GM12878 (cell line): ENCODE results near the gene CLDN16.

Source experiments
- KDM1A ChIP-seq: fragments of 200-600 bp; sonication (generic); IDR thresholded peaks from 2 replicates; pipeline ENCODE4 v1.6.1; 2016; ENCODE audit warnings: borderline replicate concordance
- REST ChIP-seq: IDR thresholded peaks from 2 replicates; pipeline ENCODE4 v1.6.1; 2012; ENCODE audit warnings: mild to moderate bottlenecking, low read depth, low read length
- SRF ChIP-seq, 2 experiments: IDR thresholded peaks; 2 replicates each; pipeline ENCODE4 v1.6.1; 2011; ENCODE audit warnings: low read depth in 2 of 2, low read length in 2 of 2, mild to moderate bottlenecking in 1 of 2, moderate library complexity in 1 of 2
- TAF1 ChIP-seq: IDR thresholded peaks from 2 replicates; pipeline ENCODE4 v1.6.1; 2011; ENCODE audit warnings: mild to moderate bottlenecking, low read depth, low read length, borderline replicate concordance
- TF ChIP-seq, protein P1 (sequence below), 3 experiments: IDR thresholded peaks in 2 of 3; conservative IDR thresholded peaks in 1 of 3; 2 replicates each; pipeline ENCODE4 v1.5.1; 2011; ENCODE audit warnings: low read depth in 3 of 3, low read length in 3 of 3, mild to moderate bottlenecking in 3 of 3, control low read depth in 2 of 3, moderate library complexity in 2 of 3, inconsistent platforms in 1 of 3, mixed read lengths in 1 of 3; ENCODE audit not compliant: control insufficient read depth in 2 of 3, insufficient read depth in 1 of 3; ENCODE audit errors: extremely low read depth in 1 of 3
- TF ChIP-seq, protein P2 (sequence below): IDR thresholded peaks from 2 replicates; pipeline ENCODE4 v1.6.1; 2012; ENCODE audit warnings: low read depth, low read length, improper control_type of control experiment
- TF ChIP-seq, protein P3 (sequence below): fragments of 450-650 bp; IDR thresholded peaks from 2 replicates; pipeline ENCODE4 v1.6.1; 2016; ENCODE audit warnings: mild to moderate bottlenecking

- no peak for TF ChIP-seq TAF1
- TF ChIP-seq, protein P1, sequence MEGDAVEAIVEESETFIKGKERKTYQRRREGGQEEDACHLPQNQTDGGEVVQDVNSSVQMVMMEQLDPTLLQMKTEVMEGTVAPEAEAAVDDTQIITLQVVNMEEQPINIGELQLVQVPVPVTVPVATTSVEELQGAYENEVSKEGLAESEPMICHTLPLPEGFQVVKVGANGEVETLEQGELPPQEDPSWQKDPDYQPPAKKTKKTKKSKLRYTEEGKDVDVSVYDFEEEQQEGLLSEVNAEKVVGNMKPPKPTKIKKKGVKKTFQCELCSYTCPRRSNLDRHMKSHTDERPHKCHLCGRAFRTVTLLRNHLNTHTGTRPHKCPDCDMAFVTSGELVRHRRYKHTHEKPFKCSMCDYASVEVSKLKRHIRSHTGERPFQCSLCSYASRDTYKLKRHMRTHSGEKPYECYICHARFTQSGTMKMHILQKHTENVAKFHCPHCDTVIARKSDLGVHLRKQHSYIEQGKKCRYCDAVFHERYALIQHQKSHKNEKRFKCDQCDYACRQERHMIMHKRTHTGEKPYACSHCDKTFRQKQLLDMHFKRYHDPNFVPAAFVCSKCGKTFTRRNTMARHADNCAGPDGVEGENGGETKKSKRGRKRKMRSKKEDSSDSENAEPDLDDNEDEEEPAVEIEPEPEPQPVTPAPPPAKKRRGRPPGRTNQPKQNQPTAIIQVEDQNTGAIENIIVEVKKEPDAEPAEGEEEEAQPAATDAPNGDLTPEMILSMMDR (IDR thresholded peaks at IDR 0.05 in 2 of 3, conservative IDR thresholded peaks at IDR 0.05 in 1 of 3; ENCODE audit: control insufficient read depth in 2 of 3, extremely low read depth in 1 of 3, insufficient read depth in 1 of 3, low read depth in 3 of 3, low read length in 3 of 3): no peak
- TF ChIP-seq SRF (IDR thresholded peaks at IDR 0.05; ENCODE audit: low read depth in 2 of 2, low read length in 2 of 2): no peak
- no peak for TF ChIP-seq KDM1A
- TF ChIP-seq REST: no peak
- TF ChIP-seq, protein P2, sequence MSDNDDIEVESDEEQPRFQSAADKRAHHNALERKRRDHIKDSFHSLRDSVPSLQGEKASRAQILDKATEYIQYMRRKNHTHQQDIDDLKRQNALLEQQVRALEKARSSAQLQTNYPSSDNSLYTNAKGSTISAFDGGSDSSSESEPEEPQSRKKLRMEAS: no peak
- TF ChIP-seq, protein P3, sequence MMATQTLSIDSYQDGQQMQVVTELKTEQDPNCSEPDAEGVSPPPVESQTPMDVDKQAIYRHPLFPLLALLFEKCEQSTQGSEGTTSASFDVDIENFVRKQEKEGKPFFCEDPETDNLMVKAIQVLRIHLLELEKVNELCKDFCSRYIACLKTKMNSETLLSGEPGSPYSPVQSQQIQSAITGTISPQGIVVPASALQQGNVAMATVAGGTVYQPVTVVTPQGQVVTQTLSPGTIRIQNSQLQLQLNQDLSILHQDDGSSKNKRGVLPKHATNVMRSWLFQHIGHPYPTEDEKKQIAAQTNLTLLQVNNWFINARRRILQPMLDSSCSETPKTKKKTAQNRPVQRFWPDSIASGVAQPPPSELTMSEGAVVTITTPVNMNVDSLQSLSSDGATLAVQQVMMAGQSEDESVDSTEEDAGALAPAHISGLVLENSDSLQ: no peak
Measured at GRCh38 chr3:190366133-190366532, 21.8 kb upstream of the CLDN16 start.
